GM11168 (cell line): ENCODE measurements around the gene ERC2.
"Not testable (repeated sequence)": the region's sequence is repeated elsewhere in the genome, so short reads cannot be mapped to it uniquely, and the experiment has no call there.

Experiments
- in situ Hi-C: fragments of 300-500 bp; cut with MboI; formaldehyde crosslinking; loops from one replicate; pipeline ENCODE4 v1.12.0; 2022; ENCODE audit warnings: low sequenced_read_pairs; ENCODE audit not compliant: unreplicated experiment

The ERC2 gene

GRCh38 chr3:56101576-56101975 lies 366.7 kb downstream of the ERC2 start:
- in situ Hi-C loops = no loop called here

- in situ Hi-C loops = no loop called here
Observed at GRCh38 chr3:56096999-56097398, 371.3 kb downstream of the ERC2 start.

- in situ Hi-C loops = no loop called here
Observed at GRCh38 chr3:56094170-56094569, 374.1 kb downstream of the ERC2 start.

- in situ Hi-C loops = no loop called here
Observed at GRCh38 chr3:56089739-56090138, 378.5 kb downstream of the ERC2 start.

GRCh38 chr3:56087451-56088053 lies 380.7 kb downstream of the ERC2 start:
- in situ Hi-C loops = no loop called here

GRCh38 chr3:56086355-56086754 lies 381.9 kb downstream of the ERC2 start:
- in situ Hi-C loops = no loop called here

- in situ Hi-C loops = no loop called here
Observed at GRCh38 chr3:56081246-56081645, 387.0 kb downstream of the ERC2 start.

GRCh38 chr3:56076746-56077145 lies 391.5 kb downstream of the ERC2 start:
- in situ Hi-C loops = no loop called here

GRCh38 chr3:56075089-56075488 lies 393.2 kb downstream of the ERC2 start:
- in situ Hi-C loops = no loop called here

GRCh38 chr3:56069766-56070165 lies 398.5 kb downstream of the ERC2 start:
- in situ Hi-C loops = no loop called here

GRCh38 chr3:56066405-56066804 lies 401.9 kb downstream of the ERC2 start:
- in situ Hi-C loops = not testable (repeated sequence)

GRCh38 chr3:56064684-56065083 lies 403.6 kb downstream of the ERC2 start:
- in situ Hi-C loops = no loop called here

- in situ Hi-C loops = no loop called here
Observed at GRCh38 chr3:56061279-56061626, 407.0 kb downstream of the ERC2 start.

GRCh38 chr3:56060521-56061278 lies 407.6 kb downstream of the ERC2 start:
- in situ Hi-C loops = no loop called here

GRCh38 chr3:56059731-56060130 lies 408.5 kb downstream of the ERC2 start:
- in situ Hi-C loops = no loop called here

- in situ Hi-C loops = no loop called here
Observed at GRCh38 chr3:56055951-56056350, 412.3 kb downstream of the ERC2 start.

GRCh38 chr3:56055546-56055945 lies 412.7 kb downstream of the ERC2 start:
- in situ Hi-C loops = no loop called here

- in situ Hi-C loops = no loop called here
Observed at GRCh38 chr3:56054844-56055243, 413.4 kb downstream of the ERC2 start.

GRCh38 chr3:56053727-56054126 lies 414.5 kb downstream of the ERC2 start:
- in situ Hi-C loops = no loop called here

- in situ Hi-C loops = no loop called here
Observed at GRCh38 chr3:56052188-56052587, 416.1 kb downstream of the ERC2 start.

- in situ Hi-C loops = no loop called here
Observed at GRCh38 chr3:56051052-56051451, 417.2 kb downstream of the ERC2 start.

- in situ Hi-C loops = no loop called here
Observed at GRCh38 chr3:56048946-56049345, 419.3 kb downstream of the ERC2 start.
